HPDE6-E6E7 (cell line): ENCODE measurements around the gene KAZN.

Experiments used
- DNase-seq: peaks from one replicate; pipeline ENCODE4 v3.0.0; 2011; ENCODE audit warnings: missing footprints; ENCODE audit errors: extremely low spot score

Gene KAZN

DNA sequence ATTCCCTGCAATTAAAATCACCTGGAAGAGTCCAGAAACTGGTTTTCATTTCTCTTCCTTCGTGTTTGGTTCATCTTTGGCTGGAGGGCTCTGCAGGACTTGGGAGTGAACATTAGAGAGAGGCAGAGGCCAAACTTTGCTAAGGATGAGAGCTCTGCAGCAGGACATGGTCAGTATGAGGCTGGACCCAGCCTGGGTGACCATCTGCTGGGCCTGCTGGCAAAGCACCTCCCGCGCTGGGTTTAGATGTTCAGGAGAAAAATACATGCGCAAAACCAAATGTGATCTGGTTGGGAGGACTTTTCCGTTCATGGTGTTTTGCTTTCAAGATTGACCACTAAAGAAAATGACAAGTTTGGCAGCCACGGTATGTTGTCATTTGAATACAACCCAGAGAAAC lies 15.9 kb downstream of the KAZN start:
- DNase-seq, result no peak

DNA sequence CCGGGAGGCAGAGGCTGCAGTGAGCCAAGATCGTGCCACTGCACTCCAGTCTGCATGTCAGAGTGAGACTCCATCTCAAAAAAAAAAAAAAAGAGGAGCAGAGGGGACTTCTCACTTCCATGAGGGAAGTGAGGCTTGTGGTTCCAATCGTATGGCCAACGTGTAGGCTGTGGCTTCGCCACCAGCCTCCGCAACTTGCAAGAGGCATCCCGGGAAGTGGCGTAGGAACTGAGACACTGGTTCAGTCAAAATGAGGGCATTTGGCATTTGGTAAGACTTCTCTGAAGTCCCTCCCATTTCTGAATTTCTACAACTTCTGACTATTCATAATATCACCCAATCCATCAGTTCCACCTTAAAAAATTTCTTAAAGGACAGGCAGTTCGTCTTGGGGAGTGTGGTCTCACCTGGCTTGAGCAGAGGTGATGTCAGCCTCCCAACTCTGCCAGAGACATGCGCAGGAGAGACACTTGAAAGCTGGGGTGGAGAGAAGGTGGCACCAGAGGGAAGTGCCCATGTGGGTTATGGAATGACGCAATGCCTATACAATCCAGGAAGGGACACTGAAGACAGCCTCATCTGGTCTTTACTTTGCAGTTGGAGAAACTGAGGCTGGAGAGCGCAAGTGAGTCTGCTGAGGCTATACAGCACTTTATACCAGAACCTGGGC lies 17.2 kb downstream of the KAZN start:
- no peak for DNase-seq

DNA sequence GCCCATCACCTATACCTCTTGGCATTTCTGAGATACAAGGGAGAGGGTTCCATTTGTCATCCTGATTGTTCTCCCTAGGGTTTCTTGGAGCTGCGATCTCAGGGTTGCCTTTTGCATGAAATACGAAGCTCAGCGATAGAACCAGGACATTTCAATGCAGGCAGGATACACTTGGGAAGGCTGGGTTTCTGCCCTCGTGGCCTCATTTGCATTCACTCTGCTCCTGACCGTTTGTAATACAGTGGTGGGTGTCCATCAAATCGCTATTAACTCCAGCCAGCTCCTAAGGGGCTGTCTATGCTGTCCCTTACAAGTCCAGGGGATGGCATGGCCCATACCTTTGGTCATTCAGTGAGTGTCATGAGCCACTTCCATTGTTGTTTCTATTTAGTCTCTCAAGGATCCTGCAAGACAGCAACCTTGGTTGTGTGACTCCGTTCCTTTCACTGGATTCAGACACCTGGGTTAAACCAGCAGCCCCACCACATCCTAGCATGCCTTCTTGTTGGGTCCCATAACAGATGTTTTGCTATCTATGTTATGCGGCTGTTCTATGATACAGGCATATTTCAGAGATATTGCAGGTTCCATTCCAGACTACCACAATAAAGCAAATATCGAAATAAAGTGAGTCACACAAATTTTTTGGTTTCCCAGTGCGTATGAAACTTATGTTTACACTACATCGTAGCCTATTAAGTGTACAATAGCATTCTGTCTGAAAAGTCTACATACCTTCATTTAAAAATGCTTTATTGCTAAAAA lies 18.3 kb downstream of the KAZN start:
- DNase-seq, result no peak

DNA sequence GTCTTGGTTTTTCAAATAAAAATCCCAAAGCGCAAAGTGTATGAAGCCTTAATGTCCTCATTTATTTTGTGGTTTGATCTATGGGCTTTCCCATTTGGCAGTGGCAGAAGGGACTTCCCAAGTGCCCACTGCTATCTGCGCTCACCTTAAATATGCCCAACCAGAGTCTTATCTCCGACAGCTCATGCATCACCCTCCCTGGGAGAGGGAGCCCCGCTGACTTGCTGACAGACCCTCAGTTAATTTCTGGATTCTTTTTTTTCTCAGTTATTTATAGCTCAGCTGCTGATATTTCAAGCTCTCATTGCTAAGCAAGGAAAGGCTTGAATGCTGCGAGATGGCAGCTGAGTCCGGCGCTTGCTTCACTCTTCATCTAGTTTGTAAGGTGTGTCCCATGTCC lies 19.3 kb downstream of the KAZN start:
- DNase-seq, result no peak

DNA sequence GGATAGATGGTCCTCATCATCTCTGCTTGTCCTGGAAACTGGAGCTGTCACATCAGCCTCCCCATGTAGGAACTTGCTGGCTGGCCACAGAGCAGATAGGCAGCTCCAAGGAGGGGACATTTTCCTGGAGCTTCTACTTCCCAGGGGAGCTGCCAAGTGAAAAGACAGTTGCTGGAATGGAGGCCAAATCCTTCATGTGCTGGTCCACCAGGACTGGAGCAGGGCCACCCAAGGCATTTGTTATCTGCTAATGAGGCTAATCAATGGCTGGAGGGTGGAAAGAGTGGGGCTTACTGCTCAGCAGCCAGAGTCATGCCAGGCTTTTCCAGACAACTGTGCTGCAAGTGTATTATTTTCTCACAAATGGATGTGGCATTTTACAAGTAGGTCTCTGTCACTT lies 22.5 kb downstream of the KAZN start:
- DNase-seq, result no peak

DNA sequence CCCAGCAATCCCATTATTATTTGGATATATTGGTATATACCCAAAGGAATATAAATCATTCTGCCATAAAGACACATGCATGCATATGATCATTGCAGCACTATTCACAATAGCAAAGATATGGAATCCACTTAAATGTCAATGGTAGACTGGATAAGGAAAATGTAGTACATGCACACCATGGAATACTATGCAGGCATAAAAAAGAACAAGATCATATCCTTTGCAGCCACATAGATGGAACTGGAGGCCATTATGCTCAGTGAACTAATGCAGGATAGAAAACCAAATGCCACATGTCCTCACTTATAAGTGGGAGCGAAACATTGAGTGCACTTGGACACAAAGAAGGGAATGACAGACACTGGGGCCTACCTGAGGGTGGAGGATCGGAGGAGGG lies 24.6 kb downstream of the KAZN start:
- DNase-seq, result no peak

DNA sequence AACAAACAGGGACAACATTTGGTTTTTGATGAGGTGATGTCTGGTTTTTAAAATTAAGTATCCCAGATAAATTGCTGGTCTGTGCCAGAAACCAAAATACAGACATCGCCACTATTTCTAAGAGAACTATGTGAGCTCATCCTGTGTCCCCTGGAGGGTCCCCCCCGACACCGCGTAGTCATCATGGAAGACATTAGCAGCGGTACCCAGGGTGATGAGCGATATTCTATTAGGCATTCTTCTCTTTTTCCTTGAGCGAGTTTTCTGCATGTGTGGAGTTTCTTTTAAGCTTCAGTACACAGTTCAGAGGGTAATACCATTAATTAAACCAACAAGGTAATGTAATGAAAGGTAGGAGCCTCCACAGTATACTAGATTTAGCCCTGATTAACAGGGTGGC lies 26.5 kb downstream of the KAZN start:
- DNase-seq, result no peak

DNA sequence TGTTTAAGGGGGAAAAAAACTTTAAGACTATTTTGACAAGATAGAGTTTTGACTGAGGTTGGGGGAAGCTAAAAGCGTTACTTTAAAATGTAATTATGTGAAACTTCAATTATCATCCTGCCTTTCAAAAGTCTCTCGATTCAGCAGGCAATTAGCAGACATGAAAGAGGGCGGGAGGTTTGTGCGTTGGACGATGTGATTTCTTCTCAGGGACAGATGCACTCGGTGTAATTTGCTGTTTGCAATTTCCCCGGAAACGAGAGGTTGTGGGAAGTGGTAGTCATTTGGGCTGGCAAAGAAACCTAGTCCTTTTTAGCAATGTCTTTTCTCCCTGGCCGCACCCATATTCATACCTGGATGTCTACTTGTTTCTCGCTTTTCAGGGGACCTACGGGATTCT lies 27.1 kb downstream of the KAZN start:
- no peak for DNase-seq

DNA sequence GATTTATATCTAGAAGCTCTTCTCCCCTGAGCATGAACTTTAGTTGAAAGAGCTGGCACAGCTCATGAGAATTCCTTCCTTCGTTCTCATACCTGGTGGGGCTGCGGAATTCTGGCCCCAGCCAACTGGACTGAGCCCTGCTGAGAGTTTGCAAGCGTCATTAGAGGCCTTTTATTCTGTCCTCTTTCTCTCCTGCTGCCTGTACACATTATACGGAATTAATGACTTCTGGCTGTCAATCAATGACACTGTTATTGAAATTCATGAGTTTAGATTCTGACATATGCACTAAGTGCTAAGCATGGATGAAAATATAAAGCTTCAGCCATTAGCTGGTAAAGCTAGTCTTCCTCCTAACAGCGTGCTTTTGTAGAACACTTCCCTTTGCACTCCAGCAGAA lies 27.5 kb downstream of the KAZN start:
- no peak for DNase-seq

DNA sequence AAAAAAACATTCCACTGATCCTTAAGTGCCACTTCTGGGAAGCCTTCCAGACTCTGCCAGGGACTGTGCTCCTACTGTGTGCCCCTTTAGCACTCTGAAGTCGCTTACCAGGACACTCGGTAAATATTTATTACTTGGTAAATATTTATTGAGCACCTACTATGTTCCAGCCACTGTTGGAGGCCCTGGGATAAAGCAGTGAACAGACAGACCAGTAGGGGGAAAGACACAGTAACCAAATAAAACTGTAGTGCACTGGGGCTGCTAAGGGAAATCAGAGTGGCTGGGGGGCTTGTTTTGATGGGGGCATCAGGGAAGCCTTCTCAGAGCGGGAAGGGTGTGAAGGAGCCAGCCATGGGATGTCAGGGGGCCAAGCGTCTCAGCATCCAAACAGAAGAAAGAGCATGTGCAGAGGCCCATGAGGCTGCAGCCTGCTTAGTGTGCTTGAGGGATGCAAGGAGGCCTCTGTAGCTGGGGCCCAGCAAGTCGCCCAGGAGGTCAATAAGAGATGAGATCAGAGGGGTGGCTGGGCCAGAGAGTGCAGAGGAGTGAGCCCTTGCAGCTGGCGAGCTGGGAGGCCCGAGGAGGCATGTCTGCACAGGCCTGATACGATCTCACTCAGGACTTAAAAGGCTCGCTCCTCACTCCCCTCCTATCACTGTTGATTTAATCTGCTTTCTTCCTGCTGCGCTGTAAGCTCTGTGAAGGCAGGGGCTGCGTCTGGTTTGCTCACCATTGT lies 28.6 kb downstream of the KAZN start:
- no peak for DNase-seq

DNA sequence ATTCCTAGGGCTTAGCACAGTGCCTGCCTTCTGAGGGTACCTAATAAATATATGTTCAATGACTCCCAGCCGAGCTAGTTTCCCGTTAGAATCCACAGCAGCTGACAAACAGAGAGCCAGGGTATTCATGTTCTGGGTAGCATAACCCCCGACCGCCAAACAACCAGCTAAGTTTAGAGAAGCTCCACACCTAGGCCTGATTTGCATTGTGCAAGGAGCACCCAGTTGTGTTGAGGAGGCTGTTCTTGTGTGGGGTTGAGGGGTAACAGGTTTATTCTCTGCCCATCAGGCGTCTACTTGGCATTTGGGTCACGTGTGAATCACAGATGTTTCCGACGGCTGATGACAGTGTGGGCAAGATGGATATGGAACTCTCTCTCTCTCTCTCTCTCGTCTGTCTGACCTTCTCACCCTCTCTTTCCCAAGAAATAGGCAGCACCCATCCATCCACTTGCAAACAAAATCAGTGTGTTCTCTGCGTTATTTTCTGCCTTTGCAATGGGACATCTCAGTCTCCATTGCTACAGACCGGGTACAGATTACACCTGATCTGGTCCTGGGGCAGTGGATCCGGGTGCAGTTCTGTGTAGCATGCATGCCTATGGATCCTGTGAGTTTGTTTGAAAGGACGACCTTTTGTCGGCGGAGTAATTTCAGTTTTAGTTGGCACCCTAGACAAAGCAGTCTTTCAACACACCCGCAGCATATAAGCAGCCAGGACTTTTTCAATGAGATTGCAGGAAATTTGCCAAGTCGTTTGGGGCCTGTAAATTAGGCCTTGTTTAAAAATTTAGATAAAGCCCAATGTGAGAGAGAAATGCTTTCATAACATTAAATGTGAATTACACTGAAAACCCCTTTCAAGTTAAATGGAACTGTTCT lies 29.4 kb downstream of the KAZN start:
- DNase-seq, result no peak

DNA sequence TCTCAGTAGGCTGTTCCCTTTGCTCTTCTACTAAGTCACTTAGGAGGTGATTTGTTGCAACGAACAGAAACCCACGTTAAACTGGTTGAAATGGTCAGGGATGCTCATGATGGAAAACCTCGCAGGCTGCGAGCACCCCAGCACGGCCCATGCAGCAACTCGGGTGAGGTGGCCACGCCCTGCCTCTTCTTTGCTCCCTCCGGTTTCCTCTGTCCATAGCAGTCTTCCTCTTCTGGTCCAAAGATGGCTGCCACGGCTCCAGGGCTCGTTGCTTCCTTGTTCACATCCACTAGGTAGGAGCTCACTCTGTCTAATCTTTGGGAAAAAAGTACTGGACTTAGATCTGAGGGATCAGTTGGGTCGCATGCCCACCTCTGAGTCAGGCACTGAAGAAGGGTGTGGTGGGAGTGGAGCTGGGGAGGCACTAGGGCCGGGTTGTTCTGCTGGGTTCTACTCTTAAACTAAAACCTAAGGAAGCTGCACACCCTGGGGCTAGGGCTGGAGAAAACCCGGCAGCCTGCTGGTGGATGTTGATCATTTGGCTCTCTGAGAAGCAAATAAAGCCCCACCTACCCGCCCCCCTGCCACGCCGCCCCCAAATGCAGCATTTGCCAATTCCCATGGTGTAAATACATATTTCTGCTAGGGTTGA lies 31.0 kb downstream of the KAZN start:
- no peak for DNase-seq

DNA sequence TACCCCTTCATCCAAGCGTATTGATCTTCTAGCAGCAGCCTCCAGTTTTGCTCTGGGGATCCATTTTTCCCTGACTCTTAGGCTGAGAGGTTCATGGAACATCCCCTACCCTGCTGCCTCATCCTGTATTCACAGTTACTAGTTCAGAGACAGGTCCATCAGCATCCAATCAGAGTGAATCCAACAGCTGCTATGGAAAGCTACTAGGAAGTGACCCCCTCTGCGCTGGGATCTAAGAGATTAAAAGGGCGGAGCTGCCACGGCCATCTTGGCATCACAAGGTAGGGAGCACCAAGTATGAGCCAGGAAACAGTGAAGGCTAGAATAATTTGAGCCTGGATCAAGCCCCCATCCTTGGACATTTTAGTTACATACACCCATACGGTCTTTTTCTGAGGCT lies 32.5 kb downstream of the KAZN start:
- DNase-seq, result no peak

DNA sequence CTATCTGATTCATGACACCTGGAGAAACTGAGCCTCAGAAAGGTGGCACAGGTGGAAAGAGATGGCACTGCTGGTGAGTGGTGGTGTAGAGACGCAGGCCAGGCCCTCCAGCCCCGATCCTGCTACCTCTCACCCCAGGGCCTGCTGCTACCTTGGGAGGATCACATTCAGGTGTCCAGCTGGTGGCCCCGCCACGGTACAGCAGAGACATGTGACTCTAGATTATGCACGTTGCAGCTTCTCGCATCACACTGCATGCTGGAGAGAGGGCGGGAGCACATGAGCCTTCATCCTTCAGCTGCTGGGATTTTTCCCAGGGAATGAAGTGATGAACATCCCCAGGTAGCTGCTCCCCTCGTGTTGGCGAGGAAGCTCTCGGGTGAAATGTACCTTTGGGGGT lies 32.9 kb downstream of the KAZN start:
- no peak for DNase-seq

DNA sequence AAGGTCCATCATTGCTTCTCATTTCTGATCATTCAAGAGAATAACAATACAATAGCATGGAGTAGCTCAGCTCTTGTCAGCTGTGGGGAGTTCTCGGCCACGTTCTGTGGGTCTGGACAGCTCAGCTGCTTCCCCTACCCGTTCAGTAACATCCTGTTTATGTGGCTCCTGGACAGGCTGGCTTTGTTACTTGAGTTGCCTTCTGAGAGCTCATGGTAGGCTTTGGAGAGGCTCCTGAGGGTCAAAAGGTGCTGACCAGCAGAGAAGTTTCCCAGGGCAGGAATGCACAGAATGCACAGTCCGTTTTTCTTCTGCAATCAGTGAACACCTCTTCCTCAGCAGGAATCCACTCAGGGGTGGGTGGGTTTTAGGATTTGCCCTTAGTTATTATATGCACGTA lies 36.0 kb downstream of the KAZN start:
- DNase-seq, result no peak

DNA sequence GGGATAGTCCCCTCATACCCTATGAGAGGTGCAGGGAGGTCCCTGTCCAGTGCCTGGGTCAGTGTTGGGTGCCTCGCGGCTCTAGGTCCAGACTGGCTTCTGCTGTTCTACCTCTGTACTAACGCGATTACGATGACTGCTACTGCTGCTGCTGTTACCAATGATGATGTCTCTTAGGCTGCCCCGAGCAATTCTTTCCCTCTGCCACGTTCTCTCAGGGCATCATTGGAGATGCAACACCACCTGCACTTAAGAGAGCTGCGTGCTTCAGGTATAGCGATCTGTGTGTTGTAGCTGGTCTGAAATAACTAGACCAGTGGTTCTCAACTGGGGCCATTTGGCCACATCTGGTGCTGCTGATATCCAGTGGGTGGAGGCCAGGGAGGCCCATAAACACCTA lies 36.9 kb downstream of the KAZN start:
- DNase-seq, result no peak

DNA sequence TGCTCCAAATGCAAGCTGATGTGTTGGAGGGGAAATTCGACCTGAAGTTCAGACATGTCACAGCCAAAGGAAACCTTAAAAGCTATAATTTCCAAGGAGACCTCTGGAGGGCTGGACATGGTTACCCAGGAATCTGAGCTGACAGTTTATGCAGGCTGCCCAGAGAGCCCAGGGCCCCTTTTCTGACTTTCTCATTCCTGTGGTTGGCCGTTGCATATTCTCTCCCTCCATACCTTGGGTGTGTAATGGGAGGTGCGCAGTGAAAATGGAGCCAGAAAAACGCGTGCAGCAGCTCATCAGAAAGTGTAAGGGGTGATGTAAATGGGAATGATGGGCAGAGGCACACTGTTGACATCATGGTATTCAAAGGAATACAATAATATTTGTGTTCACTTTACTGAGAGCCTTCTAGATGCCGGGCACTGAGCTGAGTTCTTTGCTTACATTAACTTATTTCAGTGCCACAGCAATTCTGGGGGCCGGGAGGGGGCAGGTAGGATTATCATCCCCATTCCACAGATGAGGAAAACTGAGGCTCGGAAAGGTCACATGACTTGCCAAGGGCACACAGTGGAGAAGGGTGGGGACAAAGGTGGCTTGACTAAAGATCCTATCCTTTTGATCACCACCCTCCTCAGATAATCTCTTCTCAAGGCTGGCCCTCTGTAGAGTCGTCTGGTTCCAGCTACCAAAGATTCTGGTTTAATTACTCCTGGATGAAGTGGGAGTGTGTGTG lies 38.6 kb downstream of the KAZN start:
- DNase-seq, result no peak

DNA sequence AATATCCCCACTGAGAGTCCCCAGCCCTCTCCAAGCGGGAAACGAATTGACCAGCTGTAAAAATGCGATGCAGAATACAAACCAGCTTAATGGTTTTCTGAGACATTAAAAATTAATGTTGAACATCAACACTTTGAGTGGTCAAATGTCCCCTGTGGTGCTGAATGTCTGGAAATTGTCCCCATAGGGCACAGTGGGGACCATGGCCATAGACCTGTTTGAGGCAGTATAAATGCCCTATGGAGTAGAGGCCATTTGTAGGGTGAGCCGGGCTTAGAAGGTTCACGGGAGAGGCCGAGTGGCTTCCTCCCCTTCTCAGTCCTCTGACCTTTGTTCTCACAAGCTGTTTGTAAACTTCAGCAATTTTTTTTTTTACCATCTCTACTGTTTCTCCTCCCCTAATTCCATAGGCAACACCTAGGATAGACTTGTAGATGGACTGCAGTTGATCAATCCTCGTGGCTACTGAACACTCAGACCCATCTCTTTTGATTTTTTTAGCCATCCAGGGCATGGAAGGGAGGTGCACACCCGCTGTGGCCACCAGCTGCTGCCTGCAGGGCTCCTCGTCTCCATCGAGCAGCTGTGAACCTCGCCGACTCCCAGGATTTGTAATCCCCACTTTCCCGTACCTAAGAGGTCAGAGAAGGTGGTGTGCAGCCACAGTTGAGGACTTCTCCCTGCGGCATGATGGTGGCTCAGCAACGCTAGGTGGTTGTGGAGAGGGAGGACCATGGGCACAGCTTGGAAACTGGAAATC lies 41.0 kb downstream of the KAZN start:
- no peak for DNase-seq

DNA sequence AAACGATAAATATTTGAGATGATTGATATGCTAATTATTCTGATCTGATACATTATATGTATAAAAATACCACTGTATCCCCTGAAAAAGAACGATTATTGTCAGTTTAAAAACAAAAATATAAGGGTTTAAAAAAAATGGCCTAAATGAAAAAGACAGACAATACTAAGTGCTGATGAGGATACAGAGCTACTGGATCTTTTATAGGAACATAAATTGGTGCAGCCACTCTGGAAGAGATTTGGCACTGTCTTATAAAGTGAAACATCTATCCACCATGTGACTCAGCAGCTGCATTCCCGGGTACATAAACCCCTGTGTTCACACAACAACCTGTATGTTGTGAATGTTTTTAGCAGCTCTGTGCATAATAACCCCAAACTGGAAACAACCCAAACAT lies 44.2 kb downstream of the KAZN start:
- DNase-seq, result no peak

DNA sequence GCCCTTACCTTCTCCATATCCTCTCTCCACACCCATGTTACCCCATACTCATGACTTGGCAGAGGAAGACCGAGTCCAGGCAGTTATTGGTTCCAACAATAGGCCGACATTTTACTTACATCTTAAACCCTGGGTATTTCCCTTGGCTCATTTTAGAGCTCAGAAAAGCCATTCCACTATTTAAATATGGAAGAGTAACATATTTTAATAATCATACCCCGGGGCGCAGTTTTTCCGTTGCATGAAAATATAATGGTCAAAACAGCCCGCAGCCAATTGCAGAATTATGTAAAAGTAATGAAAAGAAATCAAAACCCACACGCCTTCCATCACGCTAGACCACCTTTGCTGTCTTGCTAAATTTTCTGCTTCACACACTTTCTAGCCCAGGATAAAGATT lies 48.5 kb downstream of the KAZN start:
- no peak for DNase-seq
